Panc1 (cell line): ENCODE results near the gene ZNF771. TPM values are rescaled to one million over a fixed set of nuclear protein-coding genes. Genes with fewer than 3 reads are reported as not detected.
A peak's percentile ranks its signal among the peaks of the same experiment; 100 is the strongest.

ENCODE experiments used
- ATAC-seq: fragments of 200-7000 bp; cut with Tn5 transposase; 2 replicates; pipeline ENCODE4 v1.9.1; 2020; ENCODE audit warnings: mild to moderate bottlenecking, moderate library complexity
- BruUV-seq: library from RNA; stranded (reverse); fragments of 400-500 nt; replicated peaks from 2 replicates; lab custom pipeline; 2021; lab: Mats Ljungman, UMichigan
- CTCF ChIA-PET: fragments of 300-600 bp; sonication (Branson Sonifier 250); formaldehyde crosslinking; loops from one replicate; lab custom pipeline; 2022; ENCODE audit warnings: antibody characterized with exemption; lab: Charles Lee
- POLR2A ChIA-PET: fragments of 300-600 bp; sonication (Branson Sonifier 250); formaldehyde crosslinking; loops from one replicate; lab custom pipeline; 2022; ENCODE audit warnings: antibody characterized with exemption; lab: Charles Lee
- DNase-seq: peaks from one replicate; pipeline ENCODE4 v3.0.0-alpha.2; 2010; ENCODE audit warnings: low read depth, low spot score
- H3K27ac ChIP-seq: 2 replicates; pipeline ENCODE4 v1.5.1; 2011; ENCODE audit warnings: mild to moderate bottlenecking, low read length, inconsistent platforms
- H3K27me3 ChIP-seq: fragments of 200-500 bp; sonication (Bioruptor generic); 2 replicates; pipeline ENCODE4 v1.6.0; 2014; ENCODE audit warnings: low read length, inconsistent platforms; ENCODE audit not compliant: control insufficient read depth, insufficient read depth
- H3K36me3 ChIP-seq: fragments of 200-500 bp; sonication (Bioruptor generic); 2 replicates; pipeline ENCODE4 v1.5.1; 2014; ENCODE audit warnings: inconsistent platforms, mild to moderate bottlenecking, low read length, moderate library complexity; ENCODE audit not compliant: control insufficient read depth, insufficient read depth
- H3K4me1 ChIP-seq: 2 replicates; pipeline ENCODE4 v1.5.1; 2011; ENCODE audit warnings: inconsistent platforms, mild to moderate bottlenecking, low read length, moderate library complexity; ENCODE audit not compliant: control insufficient read depth, insufficient read depth
- H3K4me3 ChIP-seq, 2 experiments: 2 replicates each; pipeline ENCODE4 v1.5.1; 2011 to 2012; ENCODE audit warnings: low read depth in 2 of 2, low read length in 2 of 2, mild to moderate bottlenecking in 2 of 2, inconsistent platforms in 1 of 2, moderate library complexity in 1 of 2
- H3K9me3 ChIP-seq: fragments of 200-500 bp; sonication (Bioruptor generic); 2 replicates; pipeline ENCODE4 v1.5.1; 2014; ENCODE audit warnings: low read depth, mild to moderate bottlenecking, inconsistent platforms, low read length, moderate library complexity; ENCODE audit not compliant: control insufficient read depth, insufficient read depth
- POLR2AphosphoS5 ChIP-seq: IDR thresholded peaks from 2 replicates; pipeline ENCODE4 v1.6.1; 2012; ENCODE audit warnings: mild to moderate bottlenecking, low read depth, low read length, moderate library complexity
- SIN3A ChIP-seq: IDR thresholded peaks from 2 replicates; pipeline ENCODE4 v1.6.1; 2012; ENCODE audit warnings: low read depth, mild to moderate bottlenecking, low read length, moderate library complexity, borderline replicate concordance; ENCODE audit not compliant: insufficient read depth
- TCF7L2 ChIP-seq: IDR thresholded peaks from 2 replicates; pipeline ENCODE4 v1.6.1; 2011; ENCODE audit warnings: mild to moderate bottlenecking, low read depth, low read length, inconsistent platforms
- in situ Hi-C: cut with HindIII; loops from 2 replicates; pipeline ENCODE4 v1.10.0; 2016; ENCODE audit warnings: low sequenced_read_pairs, low pct_unique_long_range_greater_than_20kb
- intact Hi-C: fragments of 100-400 bp; cut with micrococcal nuclease; formaldehyde crosslinking; loops from one replicate; pipeline ENCODE4 v1.10.0; 2022; ENCODE audit not compliant: unreplicated experiment
- total RNA-seq: library from RNA; stranded (reverse); gene quantifications from one replicate; pipeline ENCODE4 v1.2.1, GENCODE V29; 2021; ENCODE audit not compliant: unreplicated experiment
- TF ChIP-seq, protein P1 (sequence below), 2 experiments: IDR thresholded peaks; 2 replicates each; pipeline ENCODE4 v1.6.1; 2011 to 2012; ENCODE audit warnings: low read depth in 2 of 2, control low read depth in 1 of 2, low read length in 1 of 2, mild to moderate bottlenecking in 1 of 2, moderate library complexity in 1 of 2; ENCODE audit not compliant: insufficient read depth in 1 of 2
- TF ChIP-seq, protein P2 (sequence below): fragments of 450-650 bp; IDR thresholded peaks from 2 replicates; pipeline ENCODE4 v1.5.1; 2017; ENCODE audit warnings: mild to moderate bottlenecking

The ZNF771 gene
- total RNA-seq, 1 experiment from 2014 or later, result 14.4 TPM

DNA sequence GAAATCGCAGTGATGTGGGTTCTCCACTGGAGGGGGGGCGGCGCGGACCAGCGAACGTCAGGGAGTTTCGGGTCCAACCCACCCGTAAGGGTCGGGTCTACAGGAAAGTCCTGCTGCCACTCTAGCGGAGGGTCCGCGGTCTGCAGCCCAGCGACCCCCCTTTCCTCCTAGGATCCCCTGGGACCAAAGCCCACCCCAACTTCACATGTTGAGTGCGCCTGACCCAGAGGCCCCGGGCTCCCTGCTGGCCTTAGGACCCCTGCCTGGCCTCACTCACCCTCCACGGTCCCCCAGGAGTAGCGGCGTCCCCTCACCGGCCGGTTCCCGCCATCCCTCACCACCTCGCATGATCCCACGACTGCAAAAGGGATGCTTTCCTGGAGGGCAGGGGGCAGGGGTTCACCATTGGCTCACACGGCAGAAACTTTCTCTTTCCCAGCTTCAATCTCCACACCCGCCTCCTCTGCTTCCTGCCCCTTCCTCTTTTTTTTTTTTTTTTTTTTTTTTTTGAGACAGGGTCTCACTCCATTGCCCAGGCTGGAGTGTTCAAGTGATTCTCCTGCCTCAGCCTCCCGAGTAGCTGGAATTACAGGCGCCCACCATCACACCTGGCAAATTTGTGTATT, 28.1 kb upstream of the ZNF771 start:
- no TSS peak for BruUV-seq
- H3K4me3 ChIP-seq, result peak overlapping the region; percentile 89 to 96
- DNase-seq (no peak), ATAC-seq (no peak)
- ChIA-PET CTCF (interaction anchor here (0.6 kb wide), 1 partner anchor 266 kb away, joined by 5 read pairs; the partner anchor contains the start of gene GDPD3), POLR2A (no interaction called here)
- intact Hi-C loops (no loop called here), in situ Hi-C loops (no loop called here)
- no peaks in the 10 kb centered on the region for H3K27me3 ChIP-seq
- H3K27ac ChIP-seq, result peak overlapping the region; percentile 46; the same call in 1 of the 2 replicates
- TF ChIP-seq, protein P1, sequence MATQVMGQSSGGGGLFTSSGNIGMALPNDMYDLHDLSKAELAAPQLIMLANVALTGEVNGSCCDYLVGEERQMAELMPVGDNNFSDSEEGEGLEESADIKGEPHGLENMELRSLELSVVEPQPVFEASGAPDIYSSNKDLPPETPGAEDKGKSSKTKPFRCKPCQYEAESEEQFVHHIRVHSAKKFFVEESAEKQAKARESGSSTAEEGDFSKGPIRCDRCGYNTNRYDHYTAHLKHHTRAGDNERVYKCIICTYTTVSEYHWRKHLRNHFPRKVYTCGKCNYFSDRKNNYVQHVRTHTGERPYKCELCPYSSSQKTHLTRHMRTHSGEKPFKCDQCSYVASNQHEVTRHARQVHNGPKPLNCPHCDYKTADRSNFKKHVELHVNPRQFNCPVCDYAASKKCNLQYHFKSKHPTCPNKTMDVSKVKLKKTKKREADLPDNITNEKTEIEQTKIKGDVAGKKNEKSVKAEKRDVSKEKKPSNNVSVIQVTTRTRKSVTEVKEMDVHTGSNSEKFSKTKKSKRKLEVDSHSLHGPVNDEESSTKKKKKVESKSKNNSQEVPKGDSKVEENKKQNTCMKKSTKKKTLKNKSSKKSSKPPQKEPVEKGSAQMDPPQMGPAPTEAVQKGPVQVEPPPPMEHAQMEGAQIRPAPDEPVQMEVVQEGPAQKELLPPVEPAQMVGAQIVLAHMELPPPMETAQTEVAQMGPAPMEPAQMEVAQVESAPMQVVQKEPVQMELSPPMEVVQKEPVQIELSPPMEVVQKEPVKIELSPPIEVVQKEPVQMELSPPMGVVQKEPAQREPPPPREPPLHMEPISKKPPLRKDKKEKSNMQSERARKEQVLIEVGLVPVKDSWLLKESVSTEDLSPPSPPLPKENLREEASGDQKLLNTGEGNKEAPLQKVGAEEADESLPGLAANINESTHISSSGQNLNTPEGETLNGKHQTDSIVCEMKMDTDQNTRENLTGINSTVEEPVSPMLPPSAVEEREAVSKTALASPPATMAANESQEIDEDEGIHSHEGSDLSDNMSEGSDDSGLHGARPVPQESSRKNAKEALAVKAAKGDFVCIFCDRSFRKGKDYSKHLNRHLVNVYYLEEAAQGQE (IDR thresholded peaks at IDR 0.05; ENCODE audit: insufficient read depth in 1 of 2, low read depth in 2 of 2, low read length in 1 of 2), result no peak
- TF ChIP-seq, protein P2, sequence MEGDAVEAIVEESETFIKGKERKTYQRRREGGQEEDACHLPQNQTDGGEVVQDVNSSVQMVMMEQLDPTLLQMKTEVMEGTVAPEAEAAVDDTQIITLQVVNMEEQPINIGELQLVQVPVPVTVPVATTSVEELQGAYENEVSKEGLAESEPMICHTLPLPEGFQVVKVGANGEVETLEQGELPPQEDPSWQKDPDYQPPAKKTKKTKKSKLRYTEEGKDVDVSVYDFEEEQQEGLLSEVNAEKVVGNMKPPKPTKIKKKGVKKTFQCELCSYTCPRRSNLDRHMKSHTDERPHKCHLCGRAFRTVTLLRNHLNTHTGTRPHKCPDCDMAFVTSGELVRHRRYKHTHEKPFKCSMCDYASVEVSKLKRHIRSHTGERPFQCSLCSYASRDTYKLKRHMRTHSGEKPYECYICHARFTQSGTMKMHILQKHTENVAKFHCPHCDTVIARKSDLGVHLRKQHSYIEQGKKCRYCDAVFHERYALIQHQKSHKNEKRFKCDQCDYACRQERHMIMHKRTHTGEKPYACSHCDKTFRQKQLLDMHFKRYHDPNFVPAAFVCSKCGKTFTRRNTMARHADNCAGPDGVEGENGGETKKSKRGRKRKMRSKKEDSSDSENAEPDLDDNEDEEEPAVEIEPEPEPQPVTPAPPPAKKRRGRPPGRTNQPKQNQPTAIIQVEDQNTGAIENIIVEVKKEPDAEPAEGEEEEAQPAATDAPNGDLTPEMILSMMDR, result no peak
- no peak for TF ChIP-seq TCF7L2
- TF ChIP-seq POLR2AphosphoS5, result no peak
- no peak for TF ChIP-seq SIN3A
- H3K36me3 ChIP-seq, result no peaks in the 10 kb centered on the region; the same call in 1 of the 2 replicates
- H3K9me3 ChIP-seq, result no peaks in the 10 kb centered on the region
- H3K4me1 ChIP-seq, result peaks cover 7% of the 10 kb centered on the region

DNA sequence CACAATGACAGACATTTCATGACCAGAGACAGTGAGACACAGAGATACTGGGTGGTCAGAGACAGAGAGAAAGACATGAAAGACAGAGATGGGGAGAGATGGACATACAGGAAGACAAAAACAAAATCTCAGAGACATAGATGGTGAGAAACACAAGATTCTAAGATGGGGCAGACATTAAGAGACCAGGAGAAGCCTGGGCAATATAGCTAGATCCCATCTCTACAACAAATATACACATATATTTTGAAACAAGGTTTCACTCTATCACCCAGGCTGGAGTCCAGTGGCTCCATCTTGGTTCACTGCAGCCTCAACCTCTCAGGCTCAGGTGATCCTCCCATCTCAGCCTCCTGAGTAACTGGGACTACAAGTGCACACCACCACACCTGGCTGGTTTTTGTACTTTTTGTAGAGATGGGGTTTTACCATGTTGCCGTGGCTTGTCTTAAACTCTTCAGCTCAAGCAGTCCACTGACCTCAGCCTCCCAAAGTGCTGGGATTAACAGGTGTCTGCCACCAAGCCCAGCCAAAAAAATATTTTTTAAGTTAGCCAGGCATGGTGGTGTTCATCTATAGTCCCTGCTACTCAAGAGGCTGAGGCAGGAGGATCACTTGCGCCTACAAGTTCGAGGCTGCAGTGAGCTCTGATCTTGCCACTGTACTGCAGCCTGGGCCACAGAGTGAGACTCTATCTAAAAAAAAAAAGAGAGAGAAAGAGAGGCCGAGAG, 27.2 kb upstream of the ZNF771 start:
- ChIA-PET POLR2A (no interaction called here), CTCF (no interaction called here)
- ATAC-seq, result no peak
- Histone ChIP-seq H3K27me3 (no peaks in the 10 kb centered on the region), H3K4me3 (no peak overlapping the region), H3K27ac (no peak overlapping the region), H3K9me3 (no peaks in the 10 kb centered on the region), H3K36me3 (no peaks in the 10 kb centered on the region; the same call in 1 of the 2 replicates), H3K4me1 (peaks cover 7% of the 10 kb centered on the region)
- TF ChIP-seq POLR2AphosphoS5 (no peak), SIN3A (no peak), TCF7L2 (no peak)
- TF ChIP-seq, protein P1 (IDR thresholded peaks at IDR 0.05; ENCODE audit: insufficient read depth in 1 of 2, low read depth in 2 of 2, low read length in 1 of 2), result no peak
- TF ChIP-seq, protein P2, result no peak
- intact Hi-C loops, result no loop called here
- no peak for DNase-seq
- BruUV-seq, result TSS peak; percentile 67
- in situ Hi-C loops, result no loop called here
